Measurements from ENCODE around the gene ELP4.

The ELP4 gene

GRCh38 chr11:31806186-31806927, 296.8 kb downstream of the ELP4 start:
- TF ChIP-seq CTCF (conservative IDR thresholded peaks at IDR 0.05): no peak
- no peak for TF ChIP-seq ZFX (IDR thresholded peaks at IDR 0.05)
- no peak overlapping the region for H3K27ac ChIP-seq

- TF ChIP-seq CTCF (conservative IDR thresholded peaks at IDR 0.05) (no peak), ZFX (IDR thresholded peaks at IDR 0.05) (no peak)
- no peak overlapping the region for H3K27ac ChIP-seq
Observed at GRCh38 chr11:31806928-31807798, 297.6 kb downstream of the ELP4 start.

- no peak for TF ChIP-seq CTCF (conservative IDR thresholded peaks at IDR 0.05)
- no peak for TF ChIP-seq ZFX (IDR thresholded peaks at IDR 0.05)
- no peak overlapping the region for H3K27ac ChIP-seq
Observed at GRCh38 chr11:31807799-31808667, 298.5 kb downstream of the ELP4 start.

GRCh38 chr11:31808721-31809540, 299.4 kb downstream of the ELP4 start:
- TF ChIP-seq CTCF (conservative IDR thresholded peaks at IDR 0.05) (no peak), ZFX (IDR thresholded peaks at IDR 0.05) (no peak)
- H3K27ac ChIP-seq: no peak overlapping the region

GRCh38 chr11:31809541-31809856, 299.9 kb downstream of the ELP4 start:
- H3K27ac ChIP-seq: no peak overlapping the region
- no peak for TF ChIP-seq CTCF (conservative IDR thresholded peaks at IDR 0.05)
- no peak for TF ChIP-seq ZFX (IDR thresholded peaks at IDR 0.05)

GRCh38 chr11:31809857-31810778, 300.6 kb downstream of the ELP4 start:
- no peak overlapping the region for H3K27ac ChIP-seq
- no peak for TF ChIP-seq CTCF (conservative IDR thresholded peaks at IDR 0.05)
- no peak for TF ChIP-seq ZFX (IDR thresholded peaks at IDR 0.05)
